ENCODE results near the gene TWSG1.
"Not testable (repeated sequence)": the region's sequence is repeated elsewhere in the genome, so short reads cannot be mapped to it uniquely, and the experiment has no call there.

TWSG1 gene

DNA sequence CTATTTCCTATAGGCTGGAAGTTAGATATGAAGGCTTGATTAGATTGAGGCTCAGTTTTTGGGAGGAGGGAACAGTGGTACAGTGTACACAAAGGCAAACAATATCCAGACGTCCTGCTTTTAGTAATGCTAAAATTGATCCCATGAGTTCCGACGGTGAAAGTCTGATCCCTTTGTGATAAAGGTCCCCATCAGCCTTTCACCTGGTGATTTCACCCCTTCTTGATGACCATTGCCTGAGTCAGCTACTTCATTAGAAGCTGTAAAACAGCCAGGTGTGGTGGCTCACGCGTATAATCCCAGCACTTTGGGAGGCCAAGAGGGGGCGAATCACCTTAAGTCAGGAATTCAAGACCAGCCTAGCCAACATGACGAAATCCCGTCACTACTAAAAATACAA, 29.7 kb downstream of the TWSG1 start:
- TF ChIP-seq, protein P1, sequence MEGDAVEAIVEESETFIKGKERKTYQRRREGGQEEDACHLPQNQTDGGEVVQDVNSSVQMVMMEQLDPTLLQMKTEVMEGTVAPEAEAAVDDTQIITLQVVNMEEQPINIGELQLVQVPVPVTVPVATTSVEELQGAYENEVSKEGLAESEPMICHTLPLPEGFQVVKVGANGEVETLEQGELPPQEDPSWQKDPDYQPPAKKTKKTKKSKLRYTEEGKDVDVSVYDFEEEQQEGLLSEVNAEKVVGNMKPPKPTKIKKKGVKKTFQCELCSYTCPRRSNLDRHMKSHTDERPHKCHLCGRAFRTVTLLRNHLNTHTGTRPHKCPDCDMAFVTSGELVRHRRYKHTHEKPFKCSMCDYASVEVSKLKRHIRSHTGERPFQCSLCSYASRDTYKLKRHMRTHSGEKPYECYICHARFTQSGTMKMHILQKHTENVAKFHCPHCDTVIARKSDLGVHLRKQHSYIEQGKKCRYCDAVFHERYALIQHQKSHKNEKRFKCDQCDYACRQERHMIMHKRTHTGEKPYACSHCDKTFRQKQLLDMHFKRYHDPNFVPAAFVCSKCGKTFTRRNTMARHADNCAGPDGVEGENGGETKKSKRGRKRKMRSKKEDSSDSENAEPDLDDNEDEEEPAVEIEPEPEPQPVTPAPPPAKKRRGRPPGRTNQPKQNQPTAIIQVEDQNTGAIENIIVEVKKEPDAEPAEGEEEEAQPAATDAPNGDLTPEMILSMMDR (conservative IDR thresholded peaks at IDR 0.05) = no peak
- 0 out of 2 replicates have a peak overlapping the region, but pooled peaks have one; percentile 77 for H3K27ac ChIP-seq

DNA sequence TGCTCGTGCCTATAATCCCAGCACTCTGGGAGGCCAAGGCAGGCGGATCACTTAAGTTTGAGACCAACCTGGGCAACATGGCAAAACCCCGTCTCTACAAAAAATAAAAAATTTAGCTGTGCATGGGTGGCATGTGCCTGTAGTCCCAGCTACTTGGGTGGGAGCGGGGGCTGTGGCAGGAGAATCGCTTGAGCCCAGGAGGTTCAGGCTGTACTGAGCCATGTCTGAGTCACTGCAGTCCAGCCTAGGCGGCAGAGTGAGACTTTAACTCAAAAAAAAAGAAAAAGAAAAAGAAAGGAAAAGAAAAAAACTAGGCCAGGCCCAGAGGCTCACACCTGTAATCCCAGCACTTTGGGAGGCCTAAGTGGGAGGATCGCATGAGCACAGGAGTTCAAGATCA, 30.8 kb downstream of the TWSG1 start:
- peak overlapping the region; percentile 77 for H3K27ac ChIP-seq
- TF ChIP-seq, protein P1 (conservative IDR thresholded peaks at IDR 0.05) = no peak

DNA sequence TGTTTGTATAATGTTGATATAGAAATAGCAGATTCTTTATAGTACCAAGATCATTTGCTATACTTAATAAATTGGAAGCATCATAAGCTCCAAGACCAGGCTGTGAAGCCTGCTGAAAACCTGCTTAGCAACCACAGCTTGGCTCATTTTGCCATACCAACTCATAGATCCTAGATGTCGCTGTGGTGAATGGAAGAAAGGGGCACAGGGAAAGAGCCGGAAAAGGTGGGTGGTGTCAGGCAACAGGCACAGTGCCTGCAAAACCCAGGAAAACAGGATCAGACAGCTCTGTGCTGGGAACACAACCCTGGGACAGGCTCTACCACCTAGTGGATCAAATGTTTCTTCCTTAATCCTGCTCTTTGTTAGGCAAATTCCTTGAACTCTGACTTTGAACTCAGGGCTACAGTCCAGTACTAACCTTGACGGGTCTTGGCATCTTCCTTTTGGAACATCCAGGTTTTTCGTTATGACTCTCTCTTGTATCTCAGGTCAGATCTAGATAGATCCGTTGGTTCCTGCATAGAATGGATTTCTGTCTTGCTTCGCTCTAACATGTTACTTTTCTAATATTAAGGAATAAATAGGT, 31.6 kb downstream of the TWSG1 start:
- TF ChIP-seq, protein P1 (conservative IDR thresholded peaks at IDR 0.05) = peak; percentile 80
- H3K27ac ChIP-seq = peak overlapping the region; percentile 77

DNA sequence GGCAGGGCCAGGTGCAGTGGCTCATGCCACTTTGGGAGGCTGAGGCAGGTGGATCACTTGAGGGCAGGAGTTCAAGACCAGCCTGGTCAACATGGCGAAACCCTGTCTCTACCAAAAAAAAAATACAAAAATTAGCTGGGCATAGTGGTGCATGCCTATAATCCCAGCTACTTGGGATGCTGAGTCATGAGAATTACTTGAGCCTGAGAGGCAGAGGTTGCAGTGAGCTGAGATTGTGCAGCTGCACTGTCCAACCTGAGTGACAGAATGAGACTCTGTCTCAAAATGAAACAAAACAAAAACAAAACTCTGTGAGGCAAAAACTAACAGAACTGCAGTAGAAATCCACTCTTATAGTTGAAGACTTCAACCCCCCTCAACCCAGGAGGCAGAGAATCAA, 38.7 kb downstream of the TWSG1 start:
- not testable (repeated sequence) for H3K27ac ChIP-seq

DNA sequence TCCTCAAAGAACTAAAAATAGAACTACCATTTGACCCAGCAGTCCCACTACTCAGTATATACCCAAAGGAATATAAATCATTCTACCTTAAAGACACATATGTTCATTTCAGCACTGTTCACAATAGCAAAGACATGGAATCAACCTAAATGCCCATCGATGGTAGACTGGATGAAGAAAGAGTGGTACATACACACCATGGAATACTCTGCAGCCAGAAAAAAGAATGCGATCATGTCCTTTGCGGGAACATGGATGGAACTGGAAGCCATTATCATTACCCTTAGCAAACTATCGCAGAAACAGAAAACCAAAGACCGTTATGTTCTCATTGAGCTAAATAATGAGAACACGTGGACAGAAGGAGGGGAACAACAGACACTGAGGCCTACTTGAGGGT, 44.5 kb downstream of the TWSG1 start:
- TF ChIP-seq, protein P1 (conservative IDR thresholded peaks at IDR 0.05) = no peak
- H3K27ac ChIP-seq = no peak overlapping the region

DNA sequence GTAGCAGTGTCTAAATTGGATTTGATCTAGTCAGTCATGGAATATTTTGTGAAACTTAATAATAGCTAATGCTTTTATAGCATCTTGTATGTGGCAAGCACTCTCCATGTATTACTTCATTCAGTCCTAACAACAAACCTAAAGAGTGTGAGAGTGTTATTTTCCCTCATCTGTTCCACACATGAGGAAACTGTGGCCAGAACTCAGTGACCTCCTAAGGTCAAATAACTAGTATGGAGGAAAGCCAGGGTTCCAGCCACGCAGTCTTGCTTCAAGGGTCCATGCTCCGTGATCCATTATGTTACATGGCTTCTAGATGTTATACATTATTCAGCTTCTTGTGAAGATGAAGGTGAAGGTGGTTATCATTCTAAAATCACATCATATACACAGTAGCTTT, 45.5 kb downstream of the TWSG1 start:
- no peak overlapping the region for H3K27ac ChIP-seq
- TF ChIP-seq, protein P1 (conservative IDR thresholded peaks at IDR 0.05) = no peak

DNA sequence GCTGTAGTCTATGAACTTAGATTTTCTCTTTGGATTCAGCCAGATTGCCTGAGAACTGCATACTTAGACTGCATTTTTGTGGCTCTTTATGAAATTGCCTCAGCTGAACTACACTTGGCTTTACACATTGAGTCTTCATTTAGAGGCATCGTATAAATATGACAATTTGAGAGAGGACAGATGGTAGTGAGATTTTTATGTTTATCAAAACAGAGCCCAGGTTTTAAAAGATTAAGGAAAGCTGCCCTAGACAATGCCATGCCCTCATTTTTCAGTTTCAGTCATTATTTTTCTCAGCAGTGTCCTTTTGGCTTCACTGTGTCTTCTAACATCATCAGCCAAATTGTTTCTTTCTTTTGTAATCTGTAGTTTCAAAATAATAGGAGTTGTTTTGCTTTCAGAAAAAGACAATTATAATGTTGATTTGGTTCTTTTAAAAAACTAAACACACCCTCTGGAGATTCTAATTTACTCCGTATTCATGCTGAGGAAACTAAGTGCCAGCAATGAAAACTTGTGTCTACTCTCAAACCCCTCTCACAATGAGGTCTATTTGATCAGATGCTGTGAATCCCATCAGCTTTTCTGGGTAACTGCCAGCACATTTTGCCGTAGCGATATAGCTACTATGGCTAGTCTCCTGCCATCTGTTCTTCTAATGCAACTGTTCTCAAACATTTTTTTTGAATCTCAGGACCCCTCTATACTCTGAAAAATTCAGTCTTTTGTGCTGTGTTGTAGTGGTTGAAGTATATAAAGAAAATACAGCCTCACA, 46.2 kb downstream of the TWSG1 start:
- H3K27ac ChIP-seq = no peak overlapping the region
- TF ChIP-seq, protein P1 (conservative IDR thresholded peaks at IDR 0.05) = no peak

DNA sequence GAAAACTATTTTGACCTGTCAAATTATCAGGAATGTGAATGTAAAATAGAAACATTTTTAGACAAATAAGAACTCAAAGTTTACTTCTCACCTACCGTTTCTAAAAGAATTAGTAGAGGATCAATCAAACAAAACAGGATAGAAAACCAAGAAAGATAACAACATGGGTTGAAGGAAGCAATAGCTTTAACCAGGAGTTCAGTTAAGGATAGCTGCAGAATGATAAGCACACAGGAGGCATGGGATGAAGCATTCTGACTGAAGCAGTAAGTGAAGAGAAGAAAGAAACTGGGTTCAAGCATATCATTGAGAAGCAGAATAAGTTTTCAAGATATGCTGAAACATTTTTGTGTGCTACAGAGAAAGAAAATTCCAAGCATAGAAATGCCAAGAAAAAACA, 52.3 kb downstream of the TWSG1 start:
- no peak overlapping the region for H3K27ac ChIP-seq
- TF ChIP-seq, protein P1 (conservative IDR thresholded peaks at IDR 0.05) = no peak

All from VCaP (cell line).